Activated CD4-positive, CD25-positive, alpha-beta regulatory T cell (primary cell): ENCODE results near the gene SHC2.
"Not testable (repeated sequence)": the region's sequence is repeated elsewhere in the genome, so short reads cannot be mapped to it uniquely, and the experiment has no call there.

Source experiments
- DNase-seq, 4 experiments: peaks; one replicate each; lab custom pipeline; 2025; lab: John Stamatoyannopoulos, UW

SHC2 gene

DNA sequence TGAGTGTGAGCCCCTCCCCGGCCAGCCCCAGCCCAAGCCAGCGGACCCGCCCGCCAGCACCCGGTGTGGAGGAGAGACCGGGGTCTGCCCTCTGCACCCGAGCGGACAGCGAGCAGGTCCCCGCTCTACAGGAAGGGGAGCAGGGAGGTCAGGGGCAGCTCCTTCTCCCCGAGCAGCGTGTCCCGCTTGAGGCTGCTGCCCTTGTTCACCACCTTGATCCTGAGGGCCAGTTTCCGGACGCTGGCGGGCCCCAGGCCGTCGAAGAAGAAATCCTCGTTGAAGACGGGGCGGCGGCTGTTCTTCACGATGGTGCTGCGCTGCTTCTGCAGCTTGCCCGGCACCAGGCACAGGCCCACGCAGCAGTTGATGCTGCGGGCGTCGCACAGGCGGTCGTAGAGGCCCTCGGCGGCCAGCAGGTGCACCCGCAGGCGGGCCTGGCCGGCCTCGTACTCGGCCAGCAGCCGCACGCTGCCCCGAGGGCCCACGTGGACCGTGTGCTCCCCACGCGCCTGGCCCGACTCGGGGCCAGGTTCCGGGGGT lies 53.8 kb downstream of the SHC2 start:
- no peak for DNase-seq

DNA sequence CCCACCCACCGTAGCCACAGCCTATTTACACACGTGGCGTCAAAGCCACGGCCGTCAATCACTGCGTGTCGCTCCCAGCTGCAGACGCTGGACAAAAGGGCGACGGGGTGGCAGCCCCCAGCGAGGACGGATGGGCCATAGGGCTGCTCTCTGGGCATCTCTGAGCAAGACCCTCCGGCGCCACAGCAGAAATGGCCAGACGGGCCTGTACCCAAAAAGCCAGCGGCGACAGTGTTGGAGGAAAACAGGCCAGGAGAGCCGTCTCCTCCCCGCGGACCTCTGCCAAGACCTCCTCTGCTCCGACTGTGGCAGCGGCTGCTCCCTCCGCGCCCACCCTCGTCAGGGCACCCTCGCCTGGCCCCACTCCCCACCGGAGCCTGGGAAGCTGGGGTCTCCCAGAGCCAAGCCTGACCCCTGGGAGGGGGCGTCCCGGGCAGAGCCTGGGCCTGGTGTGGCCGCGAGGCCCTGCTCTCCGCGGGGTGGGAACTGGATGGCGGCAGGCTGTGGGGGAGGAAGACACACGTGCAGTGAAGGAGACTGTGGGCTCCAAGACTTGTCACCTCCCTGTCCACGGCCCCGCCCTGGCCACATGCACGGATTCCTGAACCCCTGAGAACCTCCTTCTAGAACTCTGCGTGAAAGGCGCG lies 54.6 kb downstream of the SHC2 start:
- no peak for DNase-seq

DNA sequence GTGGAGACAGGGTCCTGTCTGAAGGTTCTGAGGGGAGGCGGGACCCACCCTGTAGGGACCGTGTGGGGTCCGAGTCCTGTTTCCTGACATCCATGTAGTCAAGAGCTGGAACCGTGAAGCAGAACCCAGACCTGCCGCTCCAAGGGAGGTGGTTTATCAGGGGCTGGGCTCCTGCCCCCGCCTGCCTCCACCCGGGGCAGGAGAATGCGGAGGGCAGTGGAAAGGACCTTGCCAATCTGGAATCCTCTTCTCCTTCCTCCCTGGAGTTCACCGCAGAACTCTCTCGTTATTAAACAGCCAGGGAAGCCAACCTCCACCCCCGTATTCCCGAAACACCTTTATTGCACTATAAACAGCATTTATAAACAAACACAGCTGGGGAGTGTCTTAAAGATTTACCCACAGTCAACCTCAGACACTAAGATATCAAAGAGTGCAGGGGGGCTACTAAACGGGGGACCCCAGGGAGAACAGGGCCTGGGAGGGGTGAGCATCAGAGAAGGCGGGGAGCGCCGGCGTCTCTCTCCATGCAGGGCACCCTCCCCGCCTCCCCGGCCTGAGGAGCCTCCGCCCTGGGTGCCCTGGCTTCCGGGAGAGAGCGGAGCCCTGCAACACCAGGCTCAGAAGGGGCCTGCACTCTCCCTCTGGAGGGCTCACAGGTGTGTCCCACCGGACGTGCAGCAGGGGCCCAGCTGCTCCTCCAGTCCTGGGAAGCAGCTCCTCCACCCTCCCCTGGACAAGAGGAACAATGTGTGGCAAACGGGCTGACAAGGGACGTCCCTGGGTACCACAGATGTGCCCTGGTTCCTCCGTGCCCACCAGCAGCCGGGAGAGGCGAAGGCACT lies 55.5 kb downstream of the SHC2 start:
- DNase-seq = no peak

GRCh38 chr19:403221-404027 lies 57.4 kb downstream of the SHC2 start:
- DNase-seq = no peak

DNA sequence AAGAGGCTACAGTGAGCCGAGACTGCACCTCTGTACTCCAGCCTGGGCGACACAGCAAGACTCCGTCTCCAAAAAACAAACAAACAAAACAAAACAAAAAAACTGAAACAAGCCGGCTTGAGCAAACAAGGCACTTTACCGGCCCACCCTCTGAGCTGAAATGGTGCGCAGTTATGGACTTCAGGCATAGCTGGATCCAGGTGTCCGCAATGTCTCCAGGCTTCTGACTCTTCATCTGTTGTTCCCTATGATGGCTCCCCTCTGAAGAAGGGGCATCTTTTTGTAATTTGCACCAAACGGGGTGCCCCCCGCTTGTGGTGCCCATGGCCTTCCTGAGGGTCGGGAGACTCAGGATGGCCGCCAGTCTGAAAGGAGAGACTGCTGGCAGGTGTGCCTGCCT lies 58.0 kb downstream of the SHC2 start:
- DNase-seq = no peak

- no peak for DNase-seq
Observed at GRCh38 chr19:401866-402511, 58.8 kb downstream of the SHC2 start.

GRCh38 chr19:400976-401865 lies 59.6 kb downstream of the SHC2 start:
- DNase-seq = no peak

DNA sequence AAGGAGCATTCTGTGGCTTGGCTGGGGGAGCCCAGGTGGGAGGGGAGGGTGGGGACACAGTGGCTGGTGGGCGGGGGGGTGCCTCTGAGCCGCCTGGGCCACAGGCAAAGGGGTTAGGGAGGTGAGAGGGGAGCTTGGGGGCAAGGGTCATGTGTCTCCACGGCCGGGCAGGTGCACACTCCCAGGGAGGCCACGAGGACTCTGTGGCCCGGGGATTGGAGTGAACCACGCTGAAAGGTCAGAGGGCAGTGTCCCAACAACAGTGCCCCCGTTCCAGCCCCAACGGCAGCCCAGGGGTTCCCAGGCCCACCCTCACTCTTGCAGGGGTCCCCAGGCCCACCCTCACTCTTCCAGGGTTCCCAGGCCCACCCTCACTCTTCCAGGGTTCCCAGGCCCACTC lies 61.5 kb downstream of the SHC2 start:
- DNase-seq = no peak

GRCh38 chr19:398719-399118 lies 62.1 kb downstream of the SHC2 start:
- DNase-seq = no peak

DNA sequence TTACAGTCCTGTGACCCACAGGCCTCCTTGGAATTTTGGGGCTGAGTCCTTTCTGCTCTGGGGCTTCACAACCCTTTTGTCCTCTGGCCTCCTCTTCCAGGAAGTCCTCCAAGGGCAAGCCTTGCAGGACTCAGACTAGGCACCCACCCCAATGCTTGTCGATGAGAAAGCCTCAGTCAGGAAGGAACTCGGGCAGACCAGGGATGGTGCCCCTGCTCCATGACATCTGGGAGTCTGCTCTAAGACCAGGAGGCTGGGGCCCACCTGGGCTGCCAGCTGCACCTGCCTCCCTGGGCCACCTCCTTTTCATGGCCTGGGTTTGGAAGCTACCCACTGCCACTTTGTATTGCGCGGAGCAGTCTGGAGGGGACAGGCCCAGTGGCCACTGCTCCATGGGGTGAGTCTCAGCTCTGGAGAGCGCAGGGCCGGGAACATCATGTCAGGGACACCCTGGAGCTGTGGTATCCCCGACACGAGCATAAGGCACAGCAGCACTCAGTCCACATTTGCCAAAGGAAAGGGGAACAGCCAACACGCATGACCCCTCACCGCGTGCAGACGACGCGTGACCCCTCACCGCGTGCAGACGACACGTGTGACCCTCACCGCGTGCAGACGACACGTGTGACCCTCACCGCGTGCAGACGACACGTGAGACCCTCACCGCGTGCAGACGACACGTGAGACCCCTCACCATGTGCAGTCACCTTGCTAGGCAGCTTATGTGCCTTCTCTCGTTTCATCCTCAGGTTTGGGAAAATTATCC lies 62.7 kb downstream of the SHC2 start:
- DNase-seq = no peak

DNA sequence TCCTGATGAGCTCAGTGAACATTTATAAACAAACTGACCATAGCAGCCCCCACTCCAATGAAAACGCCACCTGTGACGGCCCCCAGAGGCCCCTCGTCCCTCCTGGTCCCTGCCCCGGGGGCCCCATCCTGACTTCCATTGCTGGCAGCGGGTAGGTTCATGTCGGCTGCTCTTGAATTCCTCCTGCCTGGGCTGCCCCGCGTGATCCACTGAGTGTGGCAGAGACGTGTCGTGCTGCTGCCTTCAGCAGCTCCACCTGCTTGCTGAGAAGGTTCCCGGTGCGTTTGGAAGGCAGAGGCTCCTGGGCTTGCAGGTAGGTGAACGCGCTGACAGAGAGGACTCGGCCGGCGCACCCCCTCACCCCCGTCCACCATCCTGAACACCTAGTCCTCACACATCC lies 63.5 kb downstream of the SHC2 start:
- no peak for DNase-seq

- DNase-seq = no peak
Observed at GRCh38 chr19:395467-395866, 65.4 kb downstream of the SHC2 start.

DNA sequence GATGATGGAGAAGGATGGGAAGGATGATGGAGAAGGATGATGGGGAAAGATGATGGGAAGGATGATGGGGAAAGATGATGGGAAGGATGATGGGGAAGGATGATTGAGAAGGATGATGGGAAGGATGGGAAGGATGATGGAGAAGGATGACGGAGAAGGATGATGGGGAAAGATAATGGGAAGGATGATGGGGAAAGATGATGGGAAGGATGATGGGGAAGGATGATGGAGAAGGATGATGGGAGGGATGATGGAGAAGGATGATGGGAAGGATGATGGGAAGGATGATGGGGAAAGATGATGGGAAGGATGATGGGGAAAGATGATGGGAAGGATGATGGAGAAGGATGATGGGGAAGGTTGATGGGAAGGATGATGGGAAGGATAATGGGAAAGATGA lies 66.0 kb downstream of the SHC2 start:
- not testable (repeated sequence) for DNase-seq

- DNase-seq = not testable (repeated sequence)
Observed at GRCh38 chr19:393560-393959, 67.3 kb downstream of the SHC2 start.

DNA sequence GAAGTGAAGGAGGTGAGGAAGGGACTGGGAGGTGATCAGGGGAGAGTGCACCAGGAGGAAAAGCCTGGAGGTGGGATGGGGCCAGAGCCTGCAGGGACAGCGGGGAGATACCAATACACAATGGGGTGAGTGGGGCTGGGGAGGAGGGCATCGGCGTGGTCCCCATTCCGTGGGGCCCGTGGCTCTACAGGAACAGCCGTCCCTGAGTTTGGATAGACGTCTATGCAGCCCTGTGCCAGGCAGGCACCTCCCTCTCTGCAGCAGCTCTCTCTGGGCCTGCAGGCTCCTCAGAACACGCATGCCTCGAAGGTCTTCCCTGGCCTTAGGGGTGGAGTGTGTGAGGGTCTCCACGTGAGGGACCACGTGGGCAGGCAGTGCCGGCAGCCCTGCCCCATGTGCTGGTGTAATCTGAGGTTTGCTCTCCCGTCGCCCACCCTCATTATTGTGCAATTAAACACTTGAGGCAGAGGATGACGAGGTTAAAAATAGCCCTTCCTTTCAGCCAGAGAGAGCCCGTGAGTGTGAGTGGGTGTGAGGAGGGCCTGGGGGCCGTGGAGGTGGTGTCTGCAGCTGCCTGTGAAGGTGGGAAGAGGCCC lies 68.4 kb downstream of the SHC2 start:
- DNase-seq = no peak

DNA sequence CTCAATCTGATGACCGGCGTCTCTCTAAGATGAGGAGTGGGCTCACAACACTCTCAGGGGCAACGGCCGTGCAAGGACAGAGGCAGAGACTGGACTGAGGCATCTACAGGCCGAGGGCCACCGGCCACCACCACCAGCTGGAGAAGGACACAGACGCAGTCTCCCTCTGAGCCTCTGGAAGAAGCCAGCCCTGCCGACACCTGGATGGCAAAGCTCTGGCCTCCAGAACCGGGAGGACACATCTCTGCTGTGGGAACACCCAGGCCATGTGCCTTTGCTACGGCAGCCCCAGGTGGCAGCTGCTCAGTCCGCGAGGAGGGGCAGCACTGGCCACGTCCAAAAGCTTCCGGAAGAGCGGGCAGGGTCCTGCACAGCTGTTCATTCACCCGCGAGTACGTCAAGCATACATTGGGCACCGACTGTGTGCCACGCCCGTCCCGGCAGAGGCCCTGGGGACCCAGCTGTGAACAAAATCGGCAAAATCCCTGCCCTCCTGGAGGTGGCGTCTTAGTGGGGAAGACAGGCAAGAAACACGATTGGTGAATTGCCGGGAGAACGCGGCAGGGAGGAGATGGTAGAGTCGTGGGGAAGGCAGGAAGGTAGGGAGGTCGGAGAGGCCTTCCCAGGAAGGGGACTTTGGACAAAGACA lies 69.0 kb downstream of the SHC2 start:
- DNase-seq = no peak

GRCh38 chr19:391207-391557 lies 69.7 kb downstream of the SHC2 start:
- no peak for DNase-seq

DNA sequence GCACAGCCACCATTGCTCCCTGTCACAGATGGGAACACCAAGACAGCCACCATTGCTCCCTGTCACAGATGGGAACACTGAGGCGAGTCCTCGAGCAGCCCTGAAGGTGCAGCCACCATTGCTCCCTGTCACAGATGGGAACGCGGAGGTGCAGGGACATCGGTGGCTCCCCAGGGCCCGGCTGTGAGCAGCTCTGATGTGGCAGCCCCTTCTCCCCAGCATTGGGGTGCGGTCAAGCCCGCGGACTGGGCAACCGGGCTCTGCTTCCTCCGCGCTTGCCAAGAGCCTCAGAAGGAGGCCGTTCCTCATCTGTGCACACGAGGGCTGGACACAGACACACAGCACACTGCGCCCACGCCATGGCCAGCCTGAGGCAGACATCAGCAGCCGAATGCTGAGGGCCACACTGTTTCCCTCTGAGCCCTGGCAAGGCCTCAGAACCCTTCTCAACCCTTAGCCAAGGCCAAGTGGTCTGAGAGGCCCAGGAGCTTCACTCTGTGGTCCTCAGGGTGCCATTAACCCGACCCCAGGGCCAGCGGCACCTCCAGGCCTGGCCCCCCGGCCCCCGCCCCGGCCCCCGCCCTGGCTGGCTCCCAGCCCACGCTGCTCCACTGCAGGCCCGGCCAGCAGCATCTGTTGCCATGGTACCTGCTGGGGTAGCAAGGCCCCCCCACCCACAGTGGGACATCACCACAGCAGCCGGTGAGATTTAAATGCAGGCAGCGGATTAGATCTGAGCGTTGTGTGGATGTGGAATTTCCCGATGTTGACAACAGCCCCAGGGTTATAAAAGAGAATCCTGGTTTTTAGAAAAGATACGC lies 70.2 kb downstream of the SHC2 start:
- DNase-seq = no peak

- no peak for DNase-seq
Observed at GRCh38 chr19:389935-390289, 70.9 kb downstream of the SHC2 start.
